ENCODE measurements around the gene DCAF5.
"Not testable (repeated sequence)": the region's sequence is repeated elsewhere in the genome, so short reads cannot be mapped to it uniquely, and the experiment has no call there.

Gene DCAF5

GRCh38 chr14:69042299-69042698 lies 110.6 kb downstream of the DCAF5 start:
- no peak for DNase-seq

GRCh38 chr14:69041783-69042182 lies 111.1 kb downstream of the DCAF5 start:
- DNase-seq, result no peak

- DNase-seq, result no peak
Measured at GRCh38 chr14:69040353-69040752, 112.6 kb downstream of the DCAF5 start.

GRCh38 chr14:69039288-69039628 lies 113.7 kb downstream of the DCAF5 start:
- no peak for DNase-seq

- DNase-seq, result peak; percentile 71
Measured at GRCh38 chr14:69038455-69039287, 114.2 kb downstream of the DCAF5 start.

- no peak for DNase-seq
Measured at GRCh38 chr14:69037790-69038454, 115.0 kb downstream of the DCAF5 start.

- DNase-seq, result no peak
Measured at GRCh38 chr14:69036757-69037506, 116.0 kb downstream of the DCAF5 start.

- no peak for DNase-seq
Measured at GRCh38 chr14:69034612-69035262, 118.2 kb downstream of the DCAF5 start.

GRCh38 chr14:69027242-69027913 lies 125.5 kb downstream of the DCAF5 start:
- DNase-seq, result no peak

GRCh38 chr14:69023035-69023434 lies 129.9 kb downstream of the DCAF5 start:
- DNase-seq, result no peak

GRCh38 chr14:69022093-69022492 lies 130.8 kb downstream of the DCAF5 start:
- not testable (repeated sequence) for DNase-seq

GRCh38 chr14:69017706-69018105 lies 135.2 kb downstream of the DCAF5 start:
- DNase-seq, result no peak

- DNase-seq, result no peak
Measured at GRCh38 chr14:69014829-69015259, 138.1 kb downstream of the DCAF5 start.

- DNase-seq, result no peak
Measured at GRCh38 chr14:69013943-69014782, 138.8 kb downstream of the DCAF5 start.

GRCh38 chr14:69012256-69012953 lies 140.5 kb downstream of the DCAF5 start:
- no peak for DNase-seq

- DNase-seq, result no peak
Measured at GRCh38 chr14:69010648-69011047, 142.3 kb downstream of the DCAF5 start.

GRCh38 chr14:69008421-69008884 lies 144.5 kb downstream of the DCAF5 start:
- no peak for DNase-seq

- no peak for DNase-seq
Measured at GRCh38 chr14:69006346-69006745, 146.6 kb downstream of the DCAF5 start.

- peak; percentile 69 for DNase-seq
Measured at GRCh38 chr14:69005432-69006148, 147.3 kb downstream of the DCAF5 start.

All from T1000 (cell line).